Upper lobe of left lung (tissue), 4 donors: Measurements from ENCODE around the gene OR8I2.

Source experiments
- CTCF ChIP-seq, 6 experiments: fragments of 450-650 bp in 4 of 6; fragments of 200-600 bp in 2 of 6; sonication (generic) in 2 of 6; IDR thresholded peaks; one replicate each; pipeline ENCODE4 v1.5.1; 2016 to 2019; ENCODE audit warnings: antibody characterized with exemption in 6 of 6
- EP300 ChIP-seq, 4 donors: sonication (generic); formaldehyde crosslinking; IDR thresholded peaks; one replicate each; pipeline ENCODE4 v1.5.1; 2017; ENCODE audit warnings: antibody characterized with exemption in 4 of 4, control low read depth in 2 of 4

GRCh38 chr11:56045538-56045937 lies 47.6 kb upstream of the OR8I2 start:
- TF ChIP-seq EP300 (IDR thresholded peaks at IDR 0.05) (no peak), CTCF (IDR thresholded peaks at IDR 0.05) (no peak)
